HG03196 (cell line): Measurements from ENCODE around the gene RAMP3.
"Not testable (repeated sequence)": the region's sequence is repeated elsewhere in the genome, so short reads cannot be mapped to it uniquely, and the experiment has no call there.

Source experiments
- ATAC-seq: cut with Tn5 transposase; IDR thresholded peaks from one replicate; pipeline ENCODE4 v1.9.1; 2021; ENCODE audit not compliant: unreplicated experiment

Gene RAMP3

GRCh38 chr7:45190406-45191165 lies 33.0 kb downstream of the RAMP3 start:
- ATAC-seq = no peak

GRCh38 chr7:45191396-45191795 lies 33.8 kb downstream of the RAMP3 start:
- no peak for ATAC-seq

GRCh38 chr7:45192621-45193041 lies 35.0 kb downstream of the RAMP3 start:
- no peak for ATAC-seq

- no peak for ATAC-seq
These were observed 36.2 kb downstream of the RAMP3 start for GRCh38 chr7:45193828-45194227.

GRCh38 chr7:45196374-45196773 lies 38.8 kb downstream of the RAMP3 start:
- no peak for ATAC-seq

GRCh38 chr7:45197461-45197860 lies 39.9 kb downstream of the RAMP3 start:
- no peak for ATAC-seq

- ATAC-seq = no peak
These were observed 41.4 kb downstream of the RAMP3 start for GRCh38 chr7:45198986-45199385.

- ATAC-seq = no peak
These were observed 41.9 kb downstream of the RAMP3 start for GRCh38 chr7:45199506-45199905.

GRCh38 chr7:45202625-45203024 lies 45.0 kb downstream of the RAMP3 start:
- ATAC-seq = no peak

GRCh38 chr7:45203036-45203435 lies 45.4 kb downstream of the RAMP3 start:
- ATAC-seq = no peak

GRCh38 chr7:45203459-45203858 lies 45.9 kb downstream of the RAMP3 start:
- no peak for ATAC-seq

GRCh38 chr7:45203936-45204445 lies 46.4 kb downstream of the RAMP3 start:
- ATAC-seq = peak; percentile 72

GRCh38 chr7:45206266-45206665 lies 48.7 kb downstream of the RAMP3 start:
- ATAC-seq = not testable (repeated sequence)

- ATAC-seq = not testable (repeated sequence)
These were observed 52.3 kb downstream of the RAMP3 start for GRCh38 chr7:45209909-45210308.

GRCh38 chr7:45211066-45211465 lies 53.5 kb downstream of the RAMP3 start:
- ATAC-seq = no peak

GRCh38 chr7:45211958-45212357 lies 54.4 kb downstream of the RAMP3 start:
- ATAC-seq = no peak

GRCh38 chr7:45212606-45213005 lies 55.0 kb downstream of the RAMP3 start:
- no peak for ATAC-seq

- ATAC-seq = no peak
These were observed 58.0 kb downstream of the RAMP3 start for GRCh38 chr7:45215601-45216062.

- ATAC-seq = no peak
These were observed 58.6 kb downstream of the RAMP3 start for GRCh38 chr7:45216181-45216580.

GRCh38 chr7:45216622-45217165 lies 59.1 kb downstream of the RAMP3 start:
- ATAC-seq = no peak

- no peak for ATAC-seq
These were observed 59.8 kb downstream of the RAMP3 start for GRCh38 chr7:45217358-45217757.

GRCh38 chr7:45219130-45219529 lies 61.5 kb downstream of the RAMP3 start:
- ATAC-seq = no peak
